SK-N-SH treated with all-trans-retinoic acid at 6 μM for 48 hours (cell line): ENCODE measurements around the gene SPOCK1.

Source experiments
- ATAC-seq: fragments of 200-7000 bp; cut with Tn5 transposase; 3 replicates; pipeline ENCODE4 v1.9.1; 2020; ENCODE audit warnings: mild to moderate bottlenecking, moderate library complexity
- ARNTL ChIP-seq: fragments of 450-650 bp; formaldehyde crosslinking; IDR thresholded peaks from 2 replicates; pipeline ENCODE4 v1.5.0; 2020; ENCODE audit warnings: low read depth, mild to moderate bottlenecking, moderate library complexity, borderline replicate concordance
- BACH2 ChIP-seq: fragments of 250-450 bp; sonication (Bioruptor Pico); IDR thresholded peaks from 2 replicates; pipeline ENCODE4 v1.9.0; 2021; ENCODE audit warnings: mild to moderate bottlenecking, borderline replicate concordance
- CSDC2 ChIP-seq: fragments of 250-450 bp; sonication (Bioruptor Pico); IDR thresholded peaks from 2 replicates; pipeline ENCODE4 v1.5.0; 2020; ENCODE audit warnings: mild to moderate bottlenecking, moderate library complexity
- ESRRG ChIP-seq: fragments of 250-450 bp; sonication (Bioruptor Pico); IDR thresholded peaks from 2 replicates; pipeline ENCODE4 v1.6.1; 2021; ENCODE audit warnings: mild to moderate bottlenecking
- GLIS3 ChIP-seq: fragments of 250-450 bp; sonication (Bioruptor Pico); IDR thresholded peaks from 2 replicates; pipeline ENCODE4 v1.5.0; 2020; ENCODE audit warnings: mild to moderate bottlenecking, moderate library complexity
- ISL1 ChIP-seq: fragments of 250-450 bp; sonication (Bioruptor Pico); IDR thresholded peaks from 2 replicates; pipeline ENCODE4 v2.1.2; 2022; ENCODE audit warnings: mild to moderate bottlenecking, moderate library complexity
- OSR1 ChIP-seq: fragments of 250-450 bp; sonication (Bioruptor Pico); IDR thresholded peaks from 2 replicates; pipeline ENCODE4 v1.8.0; 2022; ENCODE audit warnings: moderate library complexity, mild to moderate bottlenecking, inconsistent platforms
- PPARA ChIP-seq: fragments of 250-450 bp; sonication (Bioruptor Pico); IDR thresholded peaks from 2 replicates; pipeline ENCODE4 v1.5.0; 2020; ENCODE audit warnings: mild to moderate bottlenecking, borderline replicate concordance
- RARB ChIP-seq: fragments of 250-450 bp; sonication (Bioruptor Pico); IDR thresholded peaks from 2 replicates; pipeline ENCODE4 v1.8.0; 2021; ENCODE audit warnings: mild to moderate bottlenecking, moderate library complexity
- SNAI2 ChIP-seq: fragments of 250-450 bp; sonication (Bioruptor Pico); IDR thresholded peaks from 2 replicates; pipeline ENCODE4 v1.5.0; 2020; ENCODE audit warnings: mild to moderate bottlenecking, moderate library complexity
- TCF4 ChIP-seq: fragments of 250-450 bp; sonication (Bioruptor Pico); IDR thresholded peaks from 2 replicates; pipeline ENCODE4 v1.8.0; 2021; ENCODE audit warnings: mild to moderate bottlenecking, moderate library complexity, borderline replicate concordance
- TOX ChIP-seq: fragments of 250-450 bp; sonication (Bioruptor Pico); IDR thresholded peaks from 2 replicates; pipeline ENCODE4 v1.8.0; 2021; ENCODE audit warnings: mild to moderate bottlenecking, moderate library complexity, borderline replicate concordance
- ZFP3 ChIP-seq: fragments of 250-450 bp; sonication (Bioruptor Pico); IDR thresholded peaks from 2 replicates; pipeline ENCODE4 v1.5.0; 2020; ENCODE audit warnings: mild to moderate bottlenecking, moderate library complexity
- ZFP30 ChIP-seq: fragments of 450-650 bp; formaldehyde crosslinking; IDR thresholded peaks from 2 replicates; pipeline ENCODE4 v1.5.0; 2022; ENCODE audit warnings: mild to moderate bottlenecking, moderate library complexity
- ZNF565 ChIP-seq: fragments of 450-650 bp; formaldehyde crosslinking; conservative IDR thresholded peaks from 2 replicates; pipeline ENCODE4 v1.5.0; 2020; ENCODE audit warnings: low read depth, mild to moderate bottlenecking, moderate library complexity
- ZNF70 ChIP-seq: fragments of 450-650 bp; formaldehyde crosslinking; IDR thresholded peaks from 2 replicates; pipeline ENCODE4 v1.5.0; 2020; ENCODE audit warnings: mild to moderate bottlenecking, moderate library complexity
- ZNF8 ChIP-seq: fragments of 450-650 bp; formaldehyde crosslinking; IDR thresholded peaks from 2 replicates; pipeline ENCODE4 v1.5.0; 2020; ENCODE audit warnings: mild to moderate bottlenecking, moderate library complexity
- TF ChIP-seq, protein P1 (sequence below): fragments of 250-450 bp; sonication (Bioruptor Pico); IDR thresholded peaks from 2 replicates; pipeline ENCODE4 v1.5.1; 2021; ENCODE audit warnings: mild to moderate bottlenecking, moderate library complexity
- TF ChIP-seq, protein P2 (sequence below): fragments of 250-450 bp; sonication (Bioruptor Pico); IDR thresholded peaks from 2 replicates; pipeline ENCODE4 v1.5.0; 2020; ENCODE audit warnings: mild to moderate bottlenecking, moderate library complexity
- TF ChIP-seq, protein P3 (sequence below): fragments of 250-450 bp; sonication (Bioruptor Pico); IDR thresholded peaks from 2 replicates; pipeline ENCODE4 v1.8.0; 2021; ENCODE audit warnings: low read depth, mild to moderate bottlenecking, moderate library complexity, borderline replicate concordance
- TF ChIP-seq, protein P4 (sequence below): fragments of 250-450 bp; sonication (Bioruptor Pico); IDR thresholded peaks from 2 replicates; pipeline ENCODE4 v1.8.0; 2020; ENCODE audit warnings: mild to moderate bottlenecking, moderate library complexity, borderline replicate concordance

Gene SPOCK1

GRCh38 chr5:137179203-137179602 lies 319.9 kb downstream of the SPOCK1 start:
- TF ChIP-seq SNAI2 (CRISPR knock-in tag) (no peak), ISL1 (CRISPR knock-in tag) (no peak), GLIS3 (CRISPR knock-in tag) (no peak), ZFP3 (CRISPR knock-in tag) (no peak), ZNF70 (CRISPR knock-in tag) (no peak), PPARA (no peak)
- TF ChIP-seq, protein P1, sequence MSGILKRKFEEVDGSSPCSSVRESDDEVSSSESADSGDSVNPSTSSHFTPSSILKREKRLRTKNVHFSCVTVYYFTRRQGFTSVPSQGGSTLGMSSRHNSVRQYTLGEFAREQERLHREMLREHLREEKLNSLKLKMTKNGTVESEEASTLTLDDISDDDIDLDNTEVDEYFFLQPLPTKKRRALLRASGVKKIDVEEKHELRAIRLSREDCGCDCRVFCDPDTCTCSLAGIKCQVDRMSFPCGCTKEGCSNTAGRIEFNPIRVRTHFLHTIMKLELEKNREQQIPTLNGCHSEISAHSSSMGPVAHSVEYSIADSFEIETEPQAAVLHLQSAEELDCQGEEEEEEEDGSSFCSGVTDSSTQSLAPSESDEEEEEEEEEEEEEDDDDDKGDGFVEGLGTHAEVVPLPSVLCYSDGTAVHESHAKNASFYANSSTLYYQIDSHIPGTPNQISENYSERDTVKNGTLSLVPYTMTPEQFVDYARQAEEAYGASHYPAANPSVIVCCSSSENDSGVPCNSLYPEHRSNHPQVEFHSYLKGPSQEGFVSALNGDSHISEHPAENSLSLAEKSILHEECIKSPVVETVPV: no peak
- no peak for ATAC-seq

GRCh38 chr5:137176609-137177008 lies 322.5 kb downstream of the SPOCK1 start:
- ATAC-seq: no peak
- TF ChIP-seq SNAI2 (CRISPR knock-in tag) (no peak), ZFP30 (CRISPR knock-in tag) (no peak), TCF4 (CRISPR knock-in tag) (no peak), ARNTL (CRISPR knock-in tag) (no peak), ZFP3 (CRISPR knock-in tag) (no peak), ZNF565 (no peak), RARB (no peak), OSR1 (no peak)
- TF ChIP-seq, protein P2, sequence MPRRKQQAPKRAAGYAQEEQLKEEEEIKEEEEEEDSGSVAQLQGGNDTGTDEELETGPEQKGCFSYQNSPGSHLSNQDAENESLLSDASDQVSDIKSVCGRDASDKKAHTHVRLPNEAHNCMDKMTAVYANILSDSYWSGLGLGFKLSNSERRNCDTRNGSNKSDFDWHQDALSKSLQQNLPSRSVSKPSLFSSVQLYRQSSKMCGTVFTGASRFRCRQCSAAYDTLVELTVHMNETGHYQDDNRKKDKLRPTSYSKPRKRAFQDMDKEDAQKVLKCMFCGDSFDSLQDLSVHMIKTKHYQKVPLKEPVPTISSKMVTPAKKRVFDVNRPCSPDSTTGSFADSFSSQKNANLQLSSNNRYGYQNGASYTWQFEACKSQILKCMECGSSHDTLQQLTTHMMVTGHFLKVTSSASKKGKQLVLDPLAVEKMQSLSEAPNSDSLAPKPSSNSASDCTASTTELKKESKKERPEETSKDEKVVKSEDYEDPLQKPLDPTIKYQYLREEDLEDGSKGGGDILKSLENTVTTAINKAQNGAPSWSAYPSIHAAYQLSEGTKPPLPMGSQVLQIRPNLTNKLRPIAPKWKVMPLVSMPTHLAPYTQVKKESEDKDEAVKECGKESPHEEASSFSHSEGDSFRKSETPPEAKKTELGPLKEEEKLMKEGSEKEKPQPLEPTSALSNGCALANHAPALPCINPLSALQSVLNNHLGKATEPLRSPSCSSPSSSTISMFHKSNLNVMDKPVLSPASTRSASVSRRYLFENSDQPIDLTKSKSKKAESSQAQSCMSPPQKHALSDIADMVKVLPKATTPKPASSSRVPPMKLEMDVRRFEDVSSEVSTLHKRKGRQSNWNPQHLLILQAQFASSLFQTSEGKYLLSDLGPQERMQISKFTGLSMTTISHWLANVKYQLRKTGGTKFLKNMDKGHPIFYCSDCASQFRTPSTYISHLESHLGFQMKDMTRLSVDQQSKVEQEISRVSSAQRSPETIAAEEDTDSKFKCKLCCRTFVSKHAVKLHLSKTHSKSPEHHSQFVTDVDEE (CRISPR knock-in tag): no peak

DNA sequence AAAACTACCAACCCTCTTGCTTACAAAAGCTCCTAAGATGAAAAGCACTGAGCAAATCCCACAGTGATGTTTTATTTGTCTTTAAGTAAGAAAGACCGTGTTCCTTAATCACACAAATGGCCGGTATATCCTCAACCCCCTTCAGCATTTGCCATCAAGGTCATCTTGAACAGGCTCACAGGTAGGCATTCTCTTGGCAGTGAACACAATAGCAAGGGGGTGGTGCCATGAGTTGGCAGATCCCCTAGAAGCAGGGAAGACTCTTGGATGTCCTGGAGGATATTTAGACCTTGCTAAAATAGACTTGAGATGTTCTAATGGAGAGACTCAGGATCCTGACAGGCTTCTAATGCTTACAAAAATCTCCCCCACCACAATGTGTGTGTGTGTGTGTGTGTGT lies 323.0 kb downstream of the SPOCK1 start:
- TF ChIP-seq CSDC2 (no peak), ZNF8 (CRISPR knock-in tag) (no peak), ESRRG (CRISPR knock-in tag) (no peak), ZNF565 (no peak), BACH2 (CRISPR knock-in tag) (no peak), TOX (CRISPR knock-in tag) (no peak)
- TF ChIP-seq, protein P3, sequence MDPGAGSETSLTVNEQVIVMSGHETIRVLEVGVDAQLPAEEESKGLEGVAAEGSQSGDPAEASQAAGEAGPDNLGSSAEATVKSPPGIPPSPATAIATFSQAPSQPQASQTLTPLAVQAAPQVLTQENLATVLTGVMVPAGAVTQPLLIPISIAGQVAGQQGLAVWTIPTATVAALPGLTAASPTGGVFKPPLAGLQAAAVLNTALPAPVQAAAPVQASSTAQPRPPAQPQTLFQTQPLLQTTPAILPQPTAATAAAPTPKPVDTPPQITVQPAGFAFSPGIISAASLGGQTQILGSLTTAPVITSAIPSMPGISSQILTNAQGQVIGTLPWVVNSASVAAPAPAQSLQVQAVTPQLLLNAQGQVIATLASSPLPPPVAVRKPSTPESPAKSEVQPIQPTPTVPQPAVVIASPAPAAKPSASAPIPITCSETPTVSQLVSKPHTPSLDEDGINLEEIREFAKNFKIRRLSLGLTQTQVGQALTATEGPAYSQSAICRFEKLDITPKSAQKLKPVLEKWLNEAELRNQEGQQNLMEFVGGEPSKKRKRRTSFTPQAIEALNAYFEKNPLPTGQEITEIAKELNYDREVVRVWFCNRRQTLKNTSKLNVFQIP (CRISPR knock-in tag): no peak
- ATAC-seq: no peak

DNA sequence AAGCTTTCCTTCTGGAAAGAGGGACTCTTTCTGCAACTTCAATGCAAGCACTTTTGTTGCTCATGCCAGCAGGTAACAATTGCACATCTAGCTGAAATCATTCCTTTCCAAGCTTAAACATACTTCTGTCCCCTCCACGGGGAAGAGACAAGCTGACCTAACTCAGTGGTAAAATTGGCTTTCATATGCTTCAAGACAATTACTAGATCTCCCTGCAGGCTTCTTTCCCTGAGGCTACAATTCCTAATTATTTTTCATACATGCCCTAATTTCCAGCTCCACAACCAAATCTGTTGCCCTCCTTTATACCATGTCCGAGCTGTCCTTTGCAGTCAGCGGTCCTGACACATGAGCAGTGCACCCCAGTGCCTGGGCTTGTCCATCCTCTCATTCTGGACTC lies 324.9 kb downstream of the SPOCK1 start:
- no peak for TF ChIP-seq CSDC2
- ATAC-seq: no peak

DNA sequence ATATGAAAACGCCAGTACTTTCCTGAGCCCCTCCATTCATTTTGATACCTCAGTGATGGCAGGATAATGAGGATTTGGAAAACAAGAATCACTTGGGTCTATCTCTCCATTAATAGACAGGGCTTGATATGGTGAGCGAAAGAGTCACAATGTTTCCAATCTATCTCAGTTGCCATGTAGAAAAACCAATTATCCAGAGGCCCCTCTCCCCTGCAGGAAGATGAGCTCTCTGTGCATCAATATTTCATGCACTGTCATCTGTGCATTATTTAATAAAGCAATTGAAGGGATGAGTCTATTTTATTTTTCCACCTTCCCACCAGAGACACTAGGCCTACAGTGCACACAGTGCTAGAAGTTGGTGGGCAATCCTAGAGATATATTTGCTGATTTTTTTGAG lies 326.9 kb downstream of the SPOCK1 start:
- no peak for ATAC-seq
- TF ChIP-seq ZNF70 (CRISPR knock-in tag): no peak

DNA sequence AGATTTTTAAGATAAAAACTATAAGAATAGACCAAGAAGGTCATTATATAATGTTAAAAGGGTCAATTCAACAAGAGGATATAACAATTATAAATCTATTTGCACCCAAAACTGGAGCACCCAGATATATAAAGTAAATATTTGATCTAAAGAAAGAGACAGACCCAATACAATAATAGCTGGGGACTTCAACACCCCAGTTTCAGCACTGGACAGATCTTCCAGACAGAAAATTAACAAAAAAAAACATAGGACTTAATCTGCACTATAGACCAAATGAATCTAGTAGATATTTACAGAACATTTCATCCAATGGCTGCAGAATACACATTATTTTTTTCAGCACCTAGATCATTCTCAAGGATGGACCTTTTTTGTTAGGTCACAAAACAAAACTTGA lies 331.9 kb downstream of the SPOCK1 start:
- ATAC-seq: no peak

More for the DNA sequence above, 331.9 kb downstream of the SPOCK1 start:
- TF ChIP-seq ZNF565 (no peak), TCF4 (CRISPR knock-in tag) (no peak), ZFP3 (CRISPR knock-in tag) (no peak), BACH2 (CRISPR knock-in tag) (no peak), ESRRG (CRISPR knock-in tag) (no peak), CSDC2 (no peak), PPARA (no peak)
- TF ChIP-seq, protein P2 (CRISPR knock-in tag): no peak
- TF ChIP-seq, protein P4, sequence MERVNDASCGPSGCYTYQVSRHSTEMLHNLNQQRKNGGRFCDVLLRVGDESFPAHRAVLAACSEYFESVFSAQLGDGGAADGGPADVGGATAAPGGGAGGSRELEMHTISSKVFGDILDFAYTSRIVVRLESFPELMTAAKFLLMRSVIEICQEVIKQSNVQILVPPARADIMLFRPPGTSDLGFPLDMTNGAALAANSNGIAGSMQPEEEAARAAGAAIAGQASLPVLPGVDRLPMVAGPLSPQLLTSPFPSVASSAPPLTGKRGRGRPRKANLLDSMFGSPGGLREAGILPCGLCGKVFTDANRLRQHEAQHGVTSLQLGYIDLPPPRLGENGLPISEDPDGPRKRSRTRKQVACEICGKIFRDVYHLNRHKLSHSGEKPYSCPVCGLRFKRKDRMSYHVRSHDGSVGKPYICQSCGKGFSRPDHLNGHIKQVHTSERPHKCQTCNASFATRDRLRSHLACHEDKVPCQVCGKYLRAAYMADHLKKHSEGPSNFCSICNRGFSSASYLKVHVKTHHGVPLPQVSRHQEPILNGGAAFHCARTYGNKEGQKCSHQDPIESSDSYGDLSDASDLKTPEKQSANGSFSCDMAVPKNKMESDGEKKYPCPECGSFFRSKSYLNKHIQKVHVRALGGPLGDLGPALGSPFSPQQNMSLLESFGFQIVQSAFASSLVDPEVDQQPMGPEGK (CRISPR knock-in tag): no peak
- TF ChIP-seq, protein P1: no peak
